Neural cell (in vitro differentiated cells): ENCODE data around the gene RAPGEF3. TPM values are rescaled to one million over a fixed set of nuclear protein-coding genes. Genes with fewer than 3 reads are reported as not detected.

Experiments
- H2AFZ ChIP-seq: fragments of 200-600, 300-800 bp; sonication (generic), shearing (Covaris generic); 2 replicates; pipeline ENCODE4 v1.6.0; 2014; ENCODE audit warnings: low read depth, mild to moderate bottlenecking, antibody characterized with exemption, low read length, moderate library complexity
- H3F3A ChIP-seq: fragments of 200-600 bp; shearing (Covaris generic); 2 replicates; pipeline ENCODE4 v1.6.1; 2016; ENCODE audit warnings: mild to moderate bottlenecking, moderate library complexity, mixed read lengths, antibody characterized with exemption, low read length; ENCODE audit not compliant: insufficient read depth, poor library complexity, severe bottlenecking
- H3K27ac ChIP-seq: fragments of 200-600, 300-800 bp; sonication (generic), shearing (Covaris generic); 2 replicates; pipeline ENCODE4 v1.5.1; 2014; ENCODE audit warnings: mild to moderate bottlenecking, low read length, moderate library complexity
- H3K27me3 ChIP-seq: fragments of 300-800, 200-600 bp; sonication (generic), shearing (Covaris generic); 2 replicates; pipeline ENCODE4 v1.6.0; 2014; ENCODE audit warnings: mild to moderate bottlenecking, low read depth, low read length, moderate library complexity; ENCODE audit not compliant: insufficient read depth
- H3K36me3 ChIP-seq: fragments of 300-800, 200-600 bp; sonication (generic), shearing (Covaris generic); 2 replicates; pipeline ENCODE4 v1.5.1; 2014; ENCODE audit warnings: mild to moderate bottlenecking, antibody characterized with exemption, low read length, moderate library complexity; ENCODE audit not compliant: insufficient read depth
- H3K4me2 ChIP-seq: fragments of 300-800, 200-600 bp; sonication (generic), shearing (Covaris generic); 2 replicates; pipeline ENCODE4 v1.6.0; 2014; ENCODE audit warnings: mild to moderate bottlenecking, low read length
- H3K4me3 ChIP-seq: fragments of 300-800, 200-600 bp; sonication (generic), shearing (Covaris generic); 2 replicates; pipeline ENCODE4 v1.5.1; 2014; ENCODE audit warnings: mild to moderate bottlenecking, low read length, moderate library complexity
- H3K79me2 ChIP-seq: fragments of 200-600 bp; shearing (Covaris generic); replicated peaks from 2 replicates; pipeline ENCODE4 v1.6.0; 2014; ENCODE audit warnings: mild to moderate bottlenecking, low read length, moderate library complexity; ENCODE audit not compliant: insufficient read depth
- H3K9ac ChIP-seq: fragments of 300-800, 200-600 bp; sonication (generic), shearing (Covaris generic); 2 replicates; pipeline ENCODE4 v1.6.1; 2016; ENCODE audit warnings: mild to moderate bottlenecking, low read length, mixed read lengths
- H3K9me2 ChIP-seq: fragments of 200-600 bp; shearing (Covaris generic); 2 replicates; pipeline ENCODE4 v1.6.1; 2016; ENCODE audit warnings: mild to moderate bottlenecking, low read length, mixed read lengths; ENCODE audit not compliant: insufficient read depth
- H3K9me3 ChIP-seq: fragments of 200-600, 300-800 bp; sonication (generic), shearing (Covaris generic); 2 replicates; pipeline ENCODE4 v1.6.1; 2016; ENCODE audit warnings: mild to moderate bottlenecking, mixed run types, low read length, moderate library complexity, mixed read lengths
- H4K20me1 ChIP-seq: fragments of 200-600 bp; shearing (Covaris generic); 2 replicates; pipeline ENCODE4 v1.6.1; 2016; ENCODE audit warnings: mild to moderate bottlenecking, mixed run types; ENCODE audit not compliant: insufficient read depth
- EP300 ChIP-seq: fragments of 450-650 bp; conservative IDR thresholded peaks from 2 replicates; pipeline ENCODE4 v1.6.1; 2014; ENCODE audit warnings: antibody characterized with exemption, mild to moderate bottlenecking, moderate library complexity; ENCODE audit not compliant: poor library complexity, severe bottlenecking
- EZH2 ChIP-seq: fragments of 200-600, 300-800 bp; shearing (Covaris generic), sonication (generic); IDR thresholded peaks from 2 replicates; pipeline ENCODE4 v1.6.1; 2014; ENCODE audit warnings: antibody characterized with exemption, low read length, borderline replicate concordance, mild to moderate bottlenecking; ENCODE audit not compliant: insufficient read depth, poor library complexity, severe bottlenecking
- MXI1 ChIP-seq: fragments of 450-650 bp; conservative IDR thresholded peaks from 2 replicates; pipeline ENCODE4 v1.6.1; 2014; ENCODE audit warnings: antibody characterized with exemption, mild to moderate bottlenecking; ENCODE audit not compliant: poor library complexity, severe bottlenecking
- POLR2AphosphoS5 ChIP-seq: IDR thresholded peaks from 2 replicates; pipeline ENCODE4 v1.6.1; 2012
- RAD21 ChIP-seq: fragments of 450-650 bp; conservative IDR thresholded peaks from 2 replicates; pipeline ENCODE4 v1.6.1; 2014; ENCODE audit warnings: antibody characterized with exemption, mild to moderate bottlenecking, moderate library complexity
- SMC3 ChIP-seq: fragments of 450-650 bp; conservative IDR thresholded peaks from 2 replicates; pipeline ENCODE4 v1.6.1; 2014; ENCODE audit warnings: antibody characterized with exemption, mild to moderate bottlenecking, moderate library complexity; ENCODE audit not compliant: poor library complexity
- TAF1 ChIP-seq: IDR thresholded peaks from 2 replicates; pipeline ENCODE4 v1.6.1; 2012; ENCODE audit warnings: low read depth
- polyA plus RNA-seq: library from polyadenylated mRNA; depleted of rRNA; stranded (reverse); fragments of >200 nt; gene quantifications from 2 replicates; pipeline ENCODE4 v1.2.3, GENCODE V29; 2014
- TF ChIP-seq, protein P1 (sequence below): IDR thresholded peaks from 2 replicates; pipeline ENCODE4 v1.6.1; 2012; ENCODE audit warnings: borderline replicate concordance
- TF ChIP-seq, protein P2 (sequence below): fragments of 450-650 bp; IDR thresholded peaks from 2 replicates; pipeline ENCODE4 v1.5.1; 2014; ENCODE audit warnings: antibody characterized with exemption, mild to moderate bottlenecking, moderate library complexity; ENCODE audit not compliant: poor library complexity, severe bottlenecking

Gene RAPGEF3
- polyA plus RNA-seq, 1 donor from 2014 or later, result 1.5 TPM

DNA sequence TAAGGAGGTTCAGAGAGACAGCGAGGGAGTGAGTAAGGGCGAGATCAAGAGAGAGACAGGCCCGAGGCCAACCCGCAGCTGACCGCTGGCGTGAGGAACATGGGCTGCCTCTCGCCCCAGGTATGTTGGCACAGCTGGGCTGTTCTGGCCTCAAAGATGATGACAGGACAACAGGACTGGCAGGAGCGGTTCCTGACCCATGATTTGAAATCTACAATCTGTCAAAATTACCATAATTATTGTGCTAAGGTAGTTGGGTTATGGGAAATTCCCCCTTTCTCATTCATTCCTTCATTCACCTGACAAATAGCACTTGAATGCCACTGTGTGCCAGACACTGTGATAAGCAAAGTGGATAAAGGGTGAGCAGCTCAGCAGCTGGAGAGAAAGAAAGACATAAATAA, 28.3 kb downstream of the RAPGEF3 start:
- no peak overlapping the region for H3K4me2 ChIP-seq
- H3K4me3 ChIP-seq, result no peak overlapping the region
- TF ChIP-seq, protein P1, sequence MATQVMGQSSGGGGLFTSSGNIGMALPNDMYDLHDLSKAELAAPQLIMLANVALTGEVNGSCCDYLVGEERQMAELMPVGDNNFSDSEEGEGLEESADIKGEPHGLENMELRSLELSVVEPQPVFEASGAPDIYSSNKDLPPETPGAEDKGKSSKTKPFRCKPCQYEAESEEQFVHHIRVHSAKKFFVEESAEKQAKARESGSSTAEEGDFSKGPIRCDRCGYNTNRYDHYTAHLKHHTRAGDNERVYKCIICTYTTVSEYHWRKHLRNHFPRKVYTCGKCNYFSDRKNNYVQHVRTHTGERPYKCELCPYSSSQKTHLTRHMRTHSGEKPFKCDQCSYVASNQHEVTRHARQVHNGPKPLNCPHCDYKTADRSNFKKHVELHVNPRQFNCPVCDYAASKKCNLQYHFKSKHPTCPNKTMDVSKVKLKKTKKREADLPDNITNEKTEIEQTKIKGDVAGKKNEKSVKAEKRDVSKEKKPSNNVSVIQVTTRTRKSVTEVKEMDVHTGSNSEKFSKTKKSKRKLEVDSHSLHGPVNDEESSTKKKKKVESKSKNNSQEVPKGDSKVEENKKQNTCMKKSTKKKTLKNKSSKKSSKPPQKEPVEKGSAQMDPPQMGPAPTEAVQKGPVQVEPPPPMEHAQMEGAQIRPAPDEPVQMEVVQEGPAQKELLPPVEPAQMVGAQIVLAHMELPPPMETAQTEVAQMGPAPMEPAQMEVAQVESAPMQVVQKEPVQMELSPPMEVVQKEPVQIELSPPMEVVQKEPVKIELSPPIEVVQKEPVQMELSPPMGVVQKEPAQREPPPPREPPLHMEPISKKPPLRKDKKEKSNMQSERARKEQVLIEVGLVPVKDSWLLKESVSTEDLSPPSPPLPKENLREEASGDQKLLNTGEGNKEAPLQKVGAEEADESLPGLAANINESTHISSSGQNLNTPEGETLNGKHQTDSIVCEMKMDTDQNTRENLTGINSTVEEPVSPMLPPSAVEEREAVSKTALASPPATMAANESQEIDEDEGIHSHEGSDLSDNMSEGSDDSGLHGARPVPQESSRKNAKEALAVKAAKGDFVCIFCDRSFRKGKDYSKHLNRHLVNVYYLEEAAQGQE, result no peak
- TF ChIP-seq, protein P2, sequence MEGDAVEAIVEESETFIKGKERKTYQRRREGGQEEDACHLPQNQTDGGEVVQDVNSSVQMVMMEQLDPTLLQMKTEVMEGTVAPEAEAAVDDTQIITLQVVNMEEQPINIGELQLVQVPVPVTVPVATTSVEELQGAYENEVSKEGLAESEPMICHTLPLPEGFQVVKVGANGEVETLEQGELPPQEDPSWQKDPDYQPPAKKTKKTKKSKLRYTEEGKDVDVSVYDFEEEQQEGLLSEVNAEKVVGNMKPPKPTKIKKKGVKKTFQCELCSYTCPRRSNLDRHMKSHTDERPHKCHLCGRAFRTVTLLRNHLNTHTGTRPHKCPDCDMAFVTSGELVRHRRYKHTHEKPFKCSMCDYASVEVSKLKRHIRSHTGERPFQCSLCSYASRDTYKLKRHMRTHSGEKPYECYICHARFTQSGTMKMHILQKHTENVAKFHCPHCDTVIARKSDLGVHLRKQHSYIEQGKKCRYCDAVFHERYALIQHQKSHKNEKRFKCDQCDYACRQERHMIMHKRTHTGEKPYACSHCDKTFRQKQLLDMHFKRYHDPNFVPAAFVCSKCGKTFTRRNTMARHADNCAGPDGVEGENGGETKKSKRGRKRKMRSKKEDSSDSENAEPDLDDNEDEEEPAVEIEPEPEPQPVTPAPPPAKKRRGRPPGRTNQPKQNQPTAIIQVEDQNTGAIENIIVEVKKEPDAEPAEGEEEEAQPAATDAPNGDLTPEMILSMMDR, result no peak
- TF ChIP-seq POLR2AphosphoS5, result no peak
- no peak for TF ChIP-seq SMC3
- no peak for TF ChIP-seq EZH2
- TF ChIP-seq TAF1, result no peak
- TF ChIP-seq EP300, result no peak
- no peak for TF ChIP-seq MXI1
- no peak for TF ChIP-seq RAD21
- no peak overlapping the region for H2AFZ ChIP-seq
- no peaks in the 10 kb centered on the region for H3K27me3 ChIP-seq
- no peaks in the 10 kb centered on the region for H4K20me1 ChIP-seq
- no peaks in the 10 kb centered on the region for H3F3A ChIP-seq
- no peaks in the 10 kb centered on the region for H3K9me3 ChIP-seq
- H3K36me3 ChIP-seq, result no peaks in the 10 kb centered on the region
- no peak overlapping the region for H3K27ac ChIP-seq
- no peak overlapping the region for H3K9ac ChIP-seq
- no peaks in the 10 kb centered on the region for H3K9me2 ChIP-seq
- no peaks in the 10 kb centered on the region for H3K79me2 ChIP-seq

DNA sequence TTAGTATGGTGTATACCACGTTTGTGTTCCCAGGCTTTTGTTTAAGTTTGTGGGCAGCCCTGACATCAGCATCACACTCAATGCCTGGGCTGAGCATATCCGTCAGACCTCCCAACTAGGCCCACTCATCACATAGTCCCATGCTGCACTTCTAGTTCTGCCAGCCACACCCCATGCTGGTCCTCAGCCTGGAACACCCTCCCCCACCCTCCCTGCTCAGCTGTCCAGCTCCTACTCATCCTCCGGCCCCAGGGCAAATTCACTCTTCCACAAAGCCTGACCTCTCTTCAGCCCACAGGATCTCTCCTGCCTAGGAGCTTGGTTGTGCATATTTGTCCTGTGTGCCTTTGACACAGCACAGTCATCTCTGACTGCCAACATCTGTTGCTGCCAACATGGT, 29.4 kb downstream of the RAPGEF3 start:
- Histone ChIP-seq H3K9me3 (no peaks in the 10 kb centered on the region), H2AFZ (no peak overlapping the region), H3F3A (no peaks in the 10 kb centered on the region), H3K27me3 (no peaks in the 10 kb centered on the region), H3K36me3 (no peaks in the 10 kb centered on the region), H3K27ac (no peak overlapping the region), H3K4me3 (no peak overlapping the region), H3K4me2 (no peak overlapping the region), H3K9me2 (no peaks in the 10 kb centered on the region), H3K79me2 (no peaks in the 10 kb centered on the region), H4K20me1 (no peaks in the 10 kb centered on the region), H3K9ac (no peak overlapping the region)
- TF ChIP-seq SMC3 (no peak), MXI1 (no peak), EP300 (no peak), EZH2 (no peak), POLR2AphosphoS5 (no peak), TAF1 (no peak)
- TF ChIP-seq, protein P2, result no peak
- TF ChIP-seq, protein P1, result no peak
